GM19025 (cell line): ENCODE data around the gene PLD5.
"Not testable (repeated sequence)": the region's sequence is repeated elsewhere in the genome, so short reads cannot be mapped to it uniquely, and the experiment has no call there.

Experiments
- ATAC-seq: cut with Tn5 transposase; IDR thresholded peaks from one replicate; pipeline ENCODE4 v1.9.1; 2021; ENCODE audit warnings: mild to moderate bottlenecking, low read depth, moderate library complexity; ENCODE audit not compliant: unreplicated experiment

PLD5 gene

DNA sequence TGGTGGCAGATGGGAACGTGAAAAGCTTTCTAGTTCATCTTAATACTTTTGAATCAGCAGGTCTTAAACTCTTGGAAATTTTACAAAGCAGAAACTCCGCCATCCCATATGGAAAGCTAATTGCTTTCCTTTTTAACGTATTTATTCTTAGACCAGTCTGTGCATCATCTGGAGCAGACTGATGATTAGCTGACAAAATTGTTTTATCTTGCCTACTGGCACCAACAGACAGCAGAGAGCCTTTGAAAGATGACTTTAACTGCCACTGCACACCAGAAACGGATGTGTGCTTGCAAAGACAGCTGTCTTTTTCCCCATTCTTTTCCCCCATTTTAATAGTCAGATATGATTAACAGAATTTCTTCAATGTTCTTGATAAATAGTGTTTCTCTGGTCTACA lies 97.0 kb downstream of the PLD5 start:
- ATAC-seq = no peak

DNA sequence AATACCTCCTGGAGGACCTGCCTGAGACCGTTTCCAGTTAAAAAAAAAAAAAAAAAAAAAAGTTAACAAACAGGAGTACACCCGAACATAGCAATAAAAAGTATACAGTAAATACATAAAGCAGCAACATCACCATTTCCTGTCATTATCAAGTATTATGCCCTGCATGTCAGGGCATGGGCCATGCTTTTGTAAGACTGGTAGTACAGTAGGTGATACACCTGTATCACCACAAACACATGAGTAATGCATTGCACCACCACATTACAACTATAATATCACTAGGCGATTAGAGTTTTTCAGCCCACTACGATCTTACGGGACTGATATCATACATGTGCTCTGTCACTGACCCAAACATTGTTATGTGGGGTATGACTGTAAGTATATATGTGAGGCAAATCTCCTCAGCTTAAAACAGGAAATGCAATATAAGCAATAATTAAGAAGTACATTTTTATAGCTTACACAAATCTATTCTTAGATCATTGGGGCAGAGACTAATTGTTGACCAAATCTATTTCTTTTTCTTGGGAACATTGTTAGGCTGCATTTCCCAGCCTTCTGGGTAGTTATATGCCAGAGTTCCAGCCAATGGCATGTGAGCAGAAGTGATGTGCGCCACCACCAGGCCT lies 98.1 kb downstream of the PLD5 start:
- ATAC-seq = no peak

DNA sequence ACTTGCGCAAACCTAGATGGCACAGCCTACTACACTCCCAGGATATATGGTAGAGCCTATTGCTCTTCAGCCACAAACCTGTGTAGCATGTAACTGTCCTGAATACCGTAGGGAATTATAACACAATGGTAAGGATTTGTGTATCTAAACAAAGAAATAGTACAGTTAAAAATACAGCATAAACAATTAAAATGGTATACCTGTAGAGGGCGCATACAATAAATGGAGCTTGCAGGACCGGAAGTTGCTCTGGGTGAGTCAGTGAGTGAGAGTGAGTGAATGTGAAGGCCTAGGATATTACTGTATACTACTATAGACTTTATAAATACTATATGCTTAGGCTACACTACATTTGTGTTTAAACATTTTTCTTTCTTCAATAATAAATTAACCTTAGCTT lies 99.3 kb downstream of the PLD5 start:
- ATAC-seq = no peak

DNA sequence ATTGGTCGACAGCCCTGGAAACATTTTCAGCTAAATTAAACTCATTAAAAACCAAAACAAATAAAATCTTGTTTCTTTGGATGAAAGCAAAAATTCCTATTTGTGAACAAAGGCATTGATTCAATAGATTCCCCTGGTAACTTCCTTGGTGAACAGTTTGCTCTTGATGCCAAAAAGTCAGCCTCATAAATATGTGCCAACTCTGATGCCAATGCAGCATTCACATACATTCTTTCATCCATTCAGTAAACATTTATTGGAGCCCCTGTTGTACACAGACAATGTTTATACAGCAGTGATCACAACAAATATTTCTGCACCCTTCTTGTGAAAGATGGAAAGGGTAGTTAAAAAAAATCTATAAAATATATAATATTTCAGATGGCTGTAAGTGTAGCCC lies 107.8 kb downstream of the PLD5 start:
- no peak for ATAC-seq

DNA sequence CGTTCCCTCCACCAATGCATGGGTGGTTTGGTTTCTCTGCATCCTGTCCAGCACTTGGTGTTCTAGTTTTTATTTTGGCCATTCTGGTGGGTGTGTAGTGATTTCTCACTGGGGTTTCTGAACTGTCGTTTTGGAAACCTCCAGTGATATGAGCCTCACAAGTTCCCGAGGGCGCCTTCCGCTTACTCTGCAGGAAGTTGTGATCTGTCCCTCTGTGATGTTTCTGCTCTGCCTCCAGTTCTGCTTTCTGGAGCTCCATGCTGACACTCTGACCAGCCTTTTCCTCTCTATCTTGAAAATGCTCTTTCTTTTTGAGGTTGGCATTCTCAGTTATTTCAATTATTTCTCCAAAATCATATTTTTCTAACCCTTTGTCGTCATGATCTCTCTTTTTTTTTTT lies 111.6 kb downstream of the PLD5 start:
- ATAC-seq = no peak

DNA sequence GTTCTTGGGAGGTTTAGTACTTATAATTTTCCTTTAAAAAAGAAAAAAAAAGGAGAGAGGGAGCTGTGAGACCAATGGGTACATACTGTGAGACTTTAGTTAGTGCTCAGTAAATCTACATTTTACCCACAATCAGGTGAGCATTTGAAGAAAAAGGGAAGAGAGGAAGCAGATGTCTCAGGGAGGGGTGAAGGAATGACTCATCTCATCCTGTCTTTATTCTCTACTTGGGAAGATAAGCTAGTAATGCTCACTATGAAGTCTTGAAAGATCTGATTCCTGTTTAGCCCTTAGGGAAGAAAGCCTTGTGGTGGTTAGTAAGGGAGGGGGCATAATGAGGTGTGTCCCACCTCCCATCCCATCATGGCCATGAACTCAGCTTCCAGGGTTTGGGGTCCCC lies 112.6 kb downstream of the PLD5 start:
- ATAC-seq = no peak

DNA sequence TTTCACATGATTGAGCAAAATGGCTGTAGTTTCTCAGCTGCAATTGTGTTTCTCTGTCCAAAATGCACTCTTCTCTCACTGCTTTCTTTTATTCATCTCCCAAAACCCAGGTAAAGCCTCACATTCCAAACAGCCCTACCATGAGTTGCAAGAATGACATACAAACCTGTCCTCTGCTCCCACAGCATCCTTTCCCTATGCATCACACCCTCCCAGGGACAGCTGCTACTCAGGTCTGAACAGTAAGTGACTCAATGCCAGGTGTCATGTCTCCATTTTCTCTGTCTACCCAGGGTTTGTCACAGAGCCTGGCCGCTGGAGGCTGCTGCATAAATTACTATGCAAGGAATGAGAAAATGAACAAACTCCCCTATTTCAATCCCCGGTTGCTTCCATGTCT lies 118.5 kb downstream of the PLD5 start:
- ATAC-seq = no peak

DNA sequence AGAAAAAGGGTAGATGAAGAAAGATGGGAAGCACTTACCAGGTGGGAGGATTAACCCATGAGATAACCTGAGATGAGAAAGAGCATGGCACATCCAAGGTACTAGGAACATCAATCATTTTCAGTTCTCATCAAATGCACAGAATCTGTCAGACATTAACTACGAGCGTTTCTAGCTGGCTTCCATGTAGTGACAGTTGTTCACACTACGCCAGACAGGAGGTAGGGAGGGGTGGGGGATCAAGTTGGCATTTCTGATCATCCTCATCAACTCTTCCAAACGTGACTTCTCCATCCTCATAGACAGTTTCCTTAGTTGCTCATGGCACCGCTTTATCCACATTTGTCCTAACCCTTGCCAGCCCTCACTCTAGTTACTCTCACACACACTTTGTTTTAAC lies 120.2 kb downstream of the PLD5 start:
- no peak for ATAC-seq

DNA sequence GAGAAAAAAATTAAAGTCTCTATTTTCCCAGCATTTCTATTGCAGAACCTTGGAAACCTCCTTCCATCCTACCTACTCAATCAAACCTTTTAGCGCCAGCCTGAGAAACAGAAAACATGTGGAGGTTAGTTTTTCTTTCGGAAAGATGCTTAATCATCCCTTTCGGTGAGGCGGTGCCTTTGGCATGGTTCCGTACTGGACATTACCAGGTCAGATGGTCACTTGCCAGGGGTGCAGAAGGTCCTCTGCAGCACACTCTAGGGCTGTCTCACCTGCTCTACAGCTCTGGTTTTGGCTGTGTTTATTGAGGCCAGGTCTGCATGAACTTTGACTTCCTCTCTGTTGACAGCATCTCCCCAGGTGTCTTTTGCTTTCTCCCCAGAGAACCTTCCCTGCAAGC lies 121.5 kb downstream of the PLD5 start:
- no peak for ATAC-seq

DNA sequence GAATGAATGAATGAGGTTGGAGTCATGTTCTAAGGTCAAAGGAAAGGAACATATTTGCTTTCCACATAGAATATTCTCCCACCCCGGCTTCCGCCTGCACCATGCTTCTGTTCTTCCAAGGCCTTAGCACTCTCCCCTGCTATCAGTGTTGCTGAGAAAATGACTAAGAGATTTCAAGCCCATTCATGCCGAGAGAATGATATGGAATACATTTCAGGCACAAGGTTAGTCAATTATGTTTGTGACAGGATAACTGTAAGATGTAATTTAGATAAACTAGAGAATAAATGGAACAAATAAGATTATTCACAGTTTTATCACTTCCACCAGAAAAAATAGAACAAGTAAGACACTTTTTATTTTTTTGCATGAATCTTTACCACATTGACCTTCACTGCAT lies 122.6 kb downstream of the PLD5 start:
- no peak for ATAC-seq

DNA sequence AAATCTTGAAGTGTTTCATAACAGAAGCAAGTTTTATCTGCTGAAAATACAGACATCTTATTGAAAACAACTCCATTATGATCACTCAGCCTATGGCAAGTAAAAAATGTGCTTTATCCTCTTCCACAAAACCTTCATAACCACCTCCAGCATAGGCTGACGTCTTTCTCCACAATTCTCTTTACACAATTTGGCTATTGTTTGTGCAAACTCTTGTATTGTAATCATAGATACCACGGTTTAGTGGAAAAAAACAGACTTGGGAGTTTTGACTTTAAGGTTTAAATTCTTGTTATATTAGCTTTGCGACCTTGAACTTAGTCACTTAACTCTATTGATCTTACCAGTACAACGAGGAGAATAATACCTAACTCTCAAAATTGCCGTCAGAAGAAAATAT lies 126.1 kb downstream of the PLD5 start:
- ATAC-seq = no peak

DNA sequence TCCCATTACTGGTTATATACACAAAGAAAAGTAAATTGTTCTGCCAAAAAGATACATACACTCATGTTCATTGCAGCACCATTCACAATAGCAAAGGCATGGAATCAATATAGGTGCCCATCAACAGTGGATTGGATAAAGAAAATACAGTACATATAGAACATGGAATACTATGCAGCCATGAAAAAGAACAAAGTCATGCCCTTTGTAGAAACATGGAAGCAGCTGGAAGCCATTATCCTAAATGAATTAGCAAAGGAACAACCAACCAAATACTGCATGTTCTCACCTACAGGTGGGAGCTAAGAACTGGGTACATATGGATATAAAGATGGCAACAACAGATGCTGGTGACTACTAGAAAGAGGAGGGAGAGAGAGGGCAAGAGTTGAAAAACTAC lies 132.6 kb downstream of the PLD5 start:
- no peak for ATAC-seq

DNA sequence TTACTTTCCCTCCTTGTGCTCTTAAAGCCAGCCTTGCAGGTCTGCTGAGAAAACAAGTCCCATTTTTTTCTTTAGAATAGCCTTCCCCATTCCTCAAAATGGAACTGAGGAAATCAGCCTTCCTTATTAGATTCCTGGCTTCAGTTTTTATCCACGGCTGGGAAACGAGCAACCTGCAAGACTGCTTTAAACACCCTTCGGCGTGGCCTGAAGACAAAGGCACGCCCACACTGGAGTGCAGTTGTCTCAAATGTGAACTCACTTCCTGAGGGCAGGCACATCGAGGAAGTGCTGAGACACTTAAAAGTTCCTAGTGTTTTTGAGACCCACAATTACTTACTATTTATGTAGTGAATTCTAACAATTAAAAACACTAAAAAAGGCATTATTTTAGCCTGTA lies 148.4 kb downstream of the PLD5 start:
- ATAC-seq = not testable (repeated sequence)

DNA sequence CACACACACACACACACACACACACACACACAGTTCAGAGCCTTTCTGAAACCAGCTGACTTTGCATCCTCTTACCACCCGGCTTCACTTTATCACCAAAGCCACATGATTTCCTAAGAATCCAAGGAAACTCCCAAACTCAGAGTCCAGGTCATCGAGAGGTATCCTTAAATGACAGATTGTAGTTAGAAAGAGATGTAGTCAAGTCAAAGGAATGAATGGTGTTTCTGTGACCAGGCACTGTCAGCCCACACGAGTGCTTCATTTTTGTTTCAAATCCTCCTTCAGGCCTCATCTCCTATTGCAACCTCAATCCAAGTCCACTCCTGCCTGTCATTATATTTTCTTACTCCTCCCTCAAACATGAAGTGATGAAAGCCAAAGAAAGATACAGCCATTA lies 174.1 kb downstream of the PLD5 start:
- ATAC-seq = not testable (repeated sequence)

DNA sequence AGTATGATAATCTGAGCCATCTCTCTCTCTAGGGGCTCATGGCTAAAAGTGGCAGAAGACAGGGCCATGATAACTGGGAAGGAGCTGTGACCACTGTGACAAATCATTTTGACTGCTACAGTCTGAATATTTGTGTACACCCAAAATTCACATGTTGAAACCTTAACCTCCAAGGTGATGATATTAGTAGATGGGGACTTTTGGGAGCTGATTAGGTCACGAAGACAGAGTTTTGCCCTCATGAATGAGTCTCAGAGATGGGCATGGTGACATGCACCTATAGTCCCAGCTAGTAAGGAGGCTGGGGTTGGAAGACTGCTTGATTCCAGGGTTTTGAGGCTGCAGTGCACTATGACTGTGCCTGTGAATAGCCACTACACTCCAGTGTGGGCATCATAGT lies 174.9 kb downstream of the PLD5 start:
- no peak for ATAC-seq

DNA sequence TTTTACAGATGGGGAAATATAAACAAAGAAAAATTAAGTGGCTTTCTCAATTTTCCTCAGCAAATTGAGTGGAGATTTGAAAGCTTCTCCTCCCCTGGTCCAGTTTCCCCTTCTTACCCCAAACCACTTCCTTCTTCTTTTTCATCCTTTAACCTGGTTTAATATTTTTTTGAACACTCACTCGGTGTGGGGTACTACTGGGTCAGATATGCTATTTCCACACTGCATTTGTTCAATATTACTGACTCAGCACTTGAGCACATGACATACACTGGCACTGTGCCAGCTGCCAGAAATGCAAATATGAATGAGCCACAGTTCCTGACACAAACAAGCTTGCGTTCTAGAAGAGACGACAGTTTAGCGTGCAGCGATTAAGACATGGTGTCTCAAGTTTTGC lies 193.6 kb downstream of the PLD5 start:
- peak; percentile 49 for ATAC-seq

DNA sequence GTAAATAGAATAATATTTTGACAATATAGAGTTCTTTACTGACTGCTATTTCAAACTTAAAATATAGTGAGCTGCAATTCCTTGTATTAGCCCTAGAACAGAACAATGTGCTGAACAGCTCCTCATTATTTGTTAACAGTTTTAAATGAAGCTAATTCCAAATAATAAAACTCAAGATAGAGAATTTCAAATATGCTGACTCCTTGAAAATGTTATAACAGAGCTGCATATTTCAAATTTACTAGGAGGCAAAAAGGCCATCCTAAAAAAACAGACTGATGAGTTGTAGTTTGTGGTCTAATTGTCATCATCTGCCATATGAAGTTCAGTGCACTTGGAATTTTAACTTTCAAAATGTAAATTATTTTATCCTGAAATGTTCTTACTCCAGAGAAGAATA lies 197.1 kb downstream of the PLD5 start:
- not testable (repeated sequence) for ATAC-seq

DNA sequence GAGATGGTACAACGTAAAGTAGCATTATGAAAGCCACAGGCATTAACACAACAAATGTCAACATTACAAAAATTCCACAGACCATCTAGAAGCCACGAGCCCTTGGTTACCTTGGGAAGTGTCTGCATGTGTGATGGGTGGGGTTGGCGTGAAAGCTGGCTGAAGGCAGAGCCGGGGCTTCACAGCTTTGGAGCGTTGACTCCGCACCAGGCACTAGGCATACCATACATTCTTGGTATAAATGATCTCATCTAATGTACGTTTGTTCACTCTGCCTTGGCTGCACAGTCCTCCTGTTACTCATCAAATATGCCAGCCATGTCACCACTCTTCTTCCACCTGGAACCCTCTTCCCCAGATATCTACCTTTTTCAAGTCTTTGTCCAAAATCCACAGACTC lies 202.5 kb downstream of the PLD5 start:
- not testable (repeated sequence) for ATAC-seq

DNA sequence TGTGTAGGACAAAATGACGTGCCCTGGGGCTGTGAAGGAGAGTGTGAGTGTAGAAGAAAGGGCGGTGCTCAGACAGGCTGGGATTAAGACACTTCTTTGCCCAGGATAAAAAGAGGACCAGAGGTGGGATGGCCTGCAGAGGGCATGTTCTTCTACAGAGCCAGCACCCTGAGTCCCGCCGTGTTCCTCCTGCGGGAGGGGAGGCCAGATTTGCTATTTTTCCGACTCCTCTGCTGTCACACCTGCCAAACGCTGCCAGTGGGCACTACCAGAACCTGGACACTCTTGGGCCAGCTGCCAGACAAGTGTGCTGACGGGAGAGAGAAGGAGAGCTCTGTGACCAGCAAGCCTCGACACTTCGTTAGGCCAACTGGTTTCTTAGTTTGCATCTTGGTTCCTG lies 206.4 kb downstream of the PLD5 start:
- no peak for ATAC-seq

DNA sequence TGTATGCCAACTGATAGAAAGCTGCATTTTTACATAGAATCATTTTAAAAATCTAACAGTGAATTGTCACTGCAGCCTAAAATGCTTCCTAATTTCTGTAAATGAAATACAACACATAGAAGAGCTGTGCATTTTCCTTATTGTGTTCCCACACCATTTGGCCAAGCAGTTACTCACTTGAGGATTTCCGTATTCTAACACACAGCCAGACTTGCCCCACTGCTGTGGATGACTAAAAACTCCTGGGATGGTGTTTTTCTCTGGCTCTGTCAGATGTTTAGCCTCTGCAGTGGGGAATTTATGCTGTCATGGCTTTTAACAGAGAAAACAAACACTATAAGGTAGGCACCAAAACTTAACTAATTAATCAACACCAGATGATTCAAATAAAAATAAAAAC lies 209.6 kb downstream of the PLD5 start:
- not testable (repeated sequence) for ATAC-seq

DNA sequence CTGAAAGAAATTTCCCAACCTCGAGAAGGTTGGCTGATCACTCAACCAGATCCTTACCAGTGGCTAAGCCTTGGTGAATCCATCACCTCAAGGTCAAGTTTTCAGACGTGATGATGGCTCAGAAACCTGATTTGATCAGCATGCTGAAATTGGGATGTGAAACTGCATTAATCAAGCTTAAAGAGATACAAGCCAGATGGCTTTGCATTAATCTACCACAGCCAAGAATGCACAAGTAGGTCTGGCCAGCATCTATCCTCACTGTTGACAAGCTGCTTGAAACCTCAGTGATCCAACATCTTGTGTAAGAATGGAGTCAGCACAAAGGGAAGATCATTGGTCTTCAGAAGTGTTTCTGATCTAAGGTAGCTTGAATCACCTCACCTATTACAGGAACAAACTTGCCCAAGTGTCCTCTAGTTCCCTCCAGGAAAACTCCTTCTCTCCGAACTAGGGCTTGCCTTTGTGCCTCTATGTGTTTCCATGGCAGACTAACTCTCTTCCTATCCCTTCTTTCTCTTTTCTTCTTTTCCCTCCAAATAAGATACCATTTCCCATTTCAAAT lies 210.3 kb downstream of the PLD5 start:
- not testable (repeated sequence) for ATAC-seq

DNA sequence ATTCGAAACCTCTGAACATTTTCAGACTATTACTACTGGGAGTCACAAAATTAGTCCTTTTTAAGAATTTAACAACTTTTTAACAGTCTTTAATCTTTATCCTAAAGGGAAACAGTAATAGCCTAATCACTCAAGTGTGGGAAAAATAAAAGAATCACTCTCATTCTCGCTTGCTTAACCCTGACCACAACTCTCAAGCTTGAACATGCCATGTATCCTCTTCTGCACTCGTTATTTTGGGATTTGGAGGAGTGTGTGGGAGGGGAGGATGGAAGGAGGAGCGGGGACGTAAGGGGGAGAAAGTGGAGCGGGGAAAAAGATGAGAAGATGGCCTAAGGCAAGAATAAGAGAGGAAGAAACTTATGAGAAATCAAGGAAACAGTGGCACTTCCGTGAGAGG lies 215.8 kb downstream of the PLD5 start:
- not testable (repeated sequence) for ATAC-seq

DNA sequence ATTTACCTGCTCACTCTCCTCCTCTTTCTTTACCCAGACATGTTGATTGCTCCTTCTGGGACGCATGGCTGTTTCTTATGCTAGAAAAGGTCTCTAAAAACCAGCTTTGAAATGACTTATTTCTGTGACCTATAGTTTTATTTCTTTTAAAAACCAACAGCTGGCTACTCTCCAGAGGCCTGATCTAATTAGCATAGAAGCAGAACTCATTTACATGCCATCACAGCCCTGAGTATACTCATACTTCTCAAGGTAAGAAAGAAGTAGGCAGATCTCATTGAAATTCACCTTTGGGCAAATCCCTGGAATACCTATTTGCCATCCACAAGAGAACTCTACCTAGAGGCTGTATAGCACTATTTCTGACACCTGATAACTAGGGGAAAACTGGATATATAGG lies 230.7 kb downstream of the PLD5 start:
- ATAC-seq = not testable (repeated sequence)
